ENCODE measurements around the gene NOCT.
"Not testable (repeated sequence)": the region's sequence is repeated elsewhere in the genome, so short reads cannot be mapped to it uniquely, and the experiment has no call there.

Gene NOCT

GRCh38 chr4:139048026-139048425 lies 32.4 kb downstream of the NOCT start:
- CTCF ChIA-PET: interaction anchor here (14.1 kb wide), 1 partner anchor 18 kb away, joined by 124 read pairs; no protein-coding TSS in a partner anchor
- H3K4me3 ChIP-seq (ENCODE audit: low read depth, low read length): no peak overlapping the region
- no peak for DNase-seq (ENCODE audit: low read depth, low spot score)
- TF ChIP-seq CTCF (IDR thresholded peaks at IDR 0.05; ENCODE audit: insufficient read depth, low read length, missing control alignments): no peak
- POLR2A ChIA-PET: no interaction called here

- POLR2A ChIA-PET: no interaction called here
- no peak overlapping the region for H3K4me3 ChIP-seq (ENCODE audit: low read depth, low read length)
- CTCF ChIA-PET: interaction anchor here (1.1 to 14.1 kb wide), 2 partner anchors 12 to 20 kb away, joined by 5 to 124 read pairs; no protein-coding TSS in a partner anchor
- no peak for DNase-seq (ENCODE audit: low read depth, low spot score)
- no peak for TF ChIP-seq CTCF (IDR thresholded peaks at IDR 0.05; ENCODE audit: insufficient read depth, low read length, missing control alignments)
Measured at GRCh38 chr4:139050446-139050845, 34.9 kb downstream of the NOCT start.

GRCh38 chr4:139053909-139054308 lies 38.3 kb downstream of the NOCT start:
- CTCF ChIA-PET: interaction anchor here (1.1 to 5.8 kb wide), 4 partner anchors 11 to 26 kb away, joined by 3 to 40 read pairs (median 4); no protein-coding TSS in a partner anchor
- no peak for DNase-seq (ENCODE audit: low read depth, low spot score)
- POLR2A ChIA-PET: no interaction called here
- TF ChIP-seq CTCF (IDR thresholded peaks at IDR 0.05; ENCODE audit: insufficient read depth, low read length, missing control alignments): no peak
- H3K4me3 ChIP-seq (ENCODE audit: low read depth, low read length): no peak overlapping the region

- no peak overlapping the region for H3K4me3 ChIP-seq (ENCODE audit: low read depth, low read length)
- no peak for DNase-seq (ENCODE audit: low read depth, low spot score)
- no peak for TF ChIP-seq CTCF (IDR thresholded peaks at IDR 0.05; ENCODE audit: insufficient read depth, low read length, missing control alignments)
- CTCF ChIA-PET: interaction anchor here (1.1 to 5.8 kb wide), 3 partner anchors 10 to 24 kb away, joined by 3 to 40 read pairs (median 4); no protein-coding TSS in a partner anchor
- POLR2A ChIA-PET: no interaction called here
Measured at GRCh38 chr4:139054791-139055505, 39.4 kb downstream of the NOCT start.

- CTCF ChIA-PET: interaction anchor here (1.3 kb wide), 1 partner anchor 236 kb away, joined by 3 read pairs; no protein-coding TSS in a partner anchor
- POLR2A ChIA-PET; H3K4me3 ChIP-seq (ENCODE audit: low read depth, low read length); DNase-seq (ENCODE audit: low read depth, low spot score): not testable (repeated sequence)
Measured at GRCh38 chr4:139059026-139059425, 43.4 kb downstream of the NOCT start.

GRCh38 chr4:139060591-139060990 lies 45.0 kb downstream of the NOCT start:
- CTCF ChIA-PET: no interaction called here
- TF ChIP-seq CTCF (IDR thresholded peaks at IDR 0.05; ENCODE audit: insufficient read depth, low read length, missing control alignments): no peak
- H3K4me3 ChIP-seq (ENCODE audit: low read depth, low read length): no peak overlapping the region
- POLR2A ChIA-PET: no interaction called here
- DNase-seq (ENCODE audit: low read depth, low spot score): no peak

Data from AG04449 (cell line).